Esophagus (tissue), 2 donors: ENCODE data around the gene ERGIC3. TPM values are rescaled to one million over a fixed set of nuclear protein-coding genes. Genes with fewer than 3 reads are reported as not detected.
"Not testable (repeated sequence)": the region's sequence is repeated elsewhere in the genome, so short reads cannot be mapped to it uniquely, and the experiment has no call there.

ENCODE experiments used
- H3K27ac ChIP-seq, 2 donors: one replicate each; pipeline ENCODE4 v1.5.1; 2013; ENCODE audit warnings: low read depth in 2 of 2, mild to moderate bottlenecking in 2 of 2, inconsistent platforms in 1 of 2, low read length in 1 of 2, moderate library complexity in 1 of 2
- H3K27me3 ChIP-seq, 2 donors: one replicate each; pipeline ENCODE4 v1.6.1; 2013; ENCODE audit warnings: low read length in 2 of 2, control low read depth in 1 of 2, mild to moderate bottlenecking in 1 of 2; ENCODE audit not compliant: insufficient read depth in 2 of 2, control insufficient read depth in 1 of 2
- H3K36me3 ChIP-seq, 2 donors: one replicate each; pipeline ENCODE4 v1.6.1; 2013; ENCODE audit warnings: low read length in 1 of 2; ENCODE audit not compliant: control insufficient read depth in 2 of 2, insufficient read depth in 2 of 2
- H3K4me1 ChIP-seq, 2 donors: one replicate each; pipeline ENCODE4 v1.6.1; 2013; ENCODE audit warnings: low read length in 1 of 2; ENCODE audit not compliant: control insufficient read depth in 2 of 2, insufficient read depth in 2 of 2
- H3K4me3 ChIP-seq, 2 donors: one replicate each; pipeline ENCODE4 v1.5.1; 2013; ENCODE audit warnings: low read length in 2 of 2, mild to moderate bottlenecking in 2 of 2, low read depth in 1 of 2, moderate library complexity in 1 of 2
- H3K9me3 ChIP-seq, 2 donors: one replicate each; pipeline ENCODE4 v1.6.1; 2013; ENCODE audit warnings: mild to moderate bottlenecking in 2 of 2, low read depth in 1 of 2, low read length in 1 of 2, moderate library complexity in 1 of 2; ENCODE audit not compliant: control insufficient read depth in 2 of 2, insufficient read depth in 1 of 2
- WGBS, 2 donors: extraction: QIAGEN DNeasy Blood & Tissue Kit; methylation state at CpG; one replicate each; pipeline ENCODE4 v1.1.7; 2013; 5-methylcytosine and 5-hydroxymethylcytosine counted together
- polyA plus RNA-seq, 2 donors: library from polyadenylated mRNA; stranded (reverse); fragments of 200-250 nt; gene quantifications; one replicate each; pipeline ENCODE4 v1.2.3, GENCODE V29; 2013
- donor health status: healthy with polysubstance abuse.
- donor health status: Bipolar disorder and iron deficiency.

ERGIC3 gene
- polyA plus RNA-seq, 2 donors: 104 to 148 TPM

- no peak overlapping the region for H3K4me3 ChIP-seq
- peaks cover 0 to 24% of the 10 kb centered on the region in 2 donors for H3K36me3 ChIP-seq
- no peaks in the 10 kb centered on the region for H3K27me3 ChIP-seq
- 63 to 67% methylated on average over 3 of the region's 3 CpGs for WGBS, 2 donors
- H3K9me3 ChIP-seq: no peaks in the 10 kb centered on the region
- peaks cover 0 to 3% of the 10 kb centered on the region in 2 donors for H3K4me1 ChIP-seq
- no peak overlapping the region for H3K27ac ChIP-seq
These were observed 25.8 kb upstream of the ERGIC3 start for GRCh38 chr20:35515949-35516645.

- WGBS, 2 donors: 87 to 88% methylated on average over 1 of the region's 1 CpG
- H3K27me3 ChIP-seq: no peaks in the 10 kb centered on the region
- peaks cover 0 to 15% of the 10 kb centered on the region in 2 donors for H3K36me3 ChIP-seq
- no peak overlapping the region for H3K27ac ChIP-seq
- no peak overlapping the region for H3K4me3 ChIP-seq
- no peaks in the 10 kb centered on the region for H3K9me3 ChIP-seq
- peaks cover 0 to 3% of the 10 kb centered on the region in 2 donors for H3K4me1 ChIP-seq
These were observed 24.8 kb upstream of the ERGIC3 start for GRCh38 chr20:35517125-35517524.

GRCh38 chr20:35517767-35518166 is 24.1 kb upstream of the ERGIC3 start:
- WGBS, 2 donors: 95 to 96% methylated on average over 5 of the region's 5 CpGs
- not testable (repeated sequence) for H3K27ac ChIP-seq, H3K27me3 ChIP-seq, H3K9me3 ChIP-seq, H3K4me3 ChIP-seq, H3K4me1 ChIP-seq
- H3K36me3 ChIP-seq: peaks cover 0 to 15% of the 10 kb centered on the region in 2 donors

GRCh38 chr20:35518955-35519354 is 22.9 kb upstream of the ERGIC3 start:
- H3K9me3 ChIP-seq: no peaks in the 10 kb centered on the region
- H3K36me3 ChIP-seq: peaks cover 0 to 12% of the 10 kb centered on the region in 2 donors
- 82 to 89% methylated on average over 9 of the region's 9 CpGs for WGBS, 2 donors
- no peaks in the 10 kb centered on the region for H3K27me3 ChIP-seq
- no peak overlapping the region for H3K27ac ChIP-seq
- H3K4me1 ChIP-seq: peaks cover 0 to 3% of the 10 kb centered on the region in 2 donors
- H3K4me3 ChIP-seq: no peak overlapping the region

GRCh38 chr20:35523298-35523888 is 18.5 kb upstream of the ERGIC3 start:
- no peaks in the 10 kb centered on the region for H3K36me3 ChIP-seq
- no peaks in the 10 kb centered on the region for H3K4me1 ChIP-seq
- no peaks in the 10 kb centered on the region for H3K9me3 ChIP-seq
- no peak overlapping the region for H3K4me3 ChIP-seq
- H3K27me3 ChIP-seq: no peaks in the 10 kb centered on the region
- 69 to 75% methylated on average over 6 of the region's 6 CpGs for WGBS, 2 donors
- no peak overlapping the region for H3K27ac ChIP-seq

- WGBS, 2 donors: 98 to 100% methylated on average over 1 of the region's 1 CpG
- Histone ChIP-seq H3K4me3 (no peak overlapping the region), H3K27me3 (no peaks in the 10 kb centered on the region), H3K36me3 (no peaks in the 10 kb centered on the region), H3K9me3 (no peaks in the 10 kb centered on the region), H3K27ac (no peak overlapping the region), H3K4me1 (no peaks in the 10 kb centered on the region)
These were observed 16.2 kb upstream of the ERGIC3 start for GRCh38 chr20:35525639-35526038.

- H3K4me3 ChIP-seq: no peak overlapping the region
- no peaks in the 10 kb centered on the region for H3K27me3 ChIP-seq
- no peaks in the 10 kb centered on the region for H3K9me3 ChIP-seq
- H3K36me3 ChIP-seq: no peaks in the 10 kb centered on the region
- WGBS, 2 donors: 81 to 85% methylated on average over 12 of the region's 12 CpGs
- no peak overlapping the region for H3K27ac ChIP-seq
- no peaks in the 10 kb centered on the region for H3K4me1 ChIP-seq
These were observed 14.6 kb upstream of the ERGIC3 start for GRCh38 chr20:35527122-35527769.

GRCh38 chr20:35529552-35529951 is 12.3 kb upstream of the ERGIC3 start, which contains the start of gene C20orf173:
Gene C20orf173, minus strand, starts transcription at chr20:35529652. Its CDS starts 279 bp downstream, at chr20:35529373.
- H3K9me3 ChIP-seq: no peaks in the 10 kb centered on the region
- no peaks in the 10 kb centered on the region for H3K4me1 ChIP-seq
- H3K36me3 ChIP-seq: no peaks in the 10 kb centered on the region
- no peak within 1 kb of the TSS for H3K4me3 ChIP-seq
- H3K27ac ChIP-seq: no peak within 1 kb of the TSS
- WGBS, 2 donors: 87 to 90% methylated on average over 2 of the region's 2 CpGs
- H3K27me3 ChIP-seq: no peaks in the 10 kb centered on the region

GRCh38 chr20:35539756-35540212 is 2.1 kb upstream of the ERGIC3 start:
- H3K27ac ChIP-seq: no peak overlapping the region
- peaks cover 4 to 6% of the 10 kb centered on the region in 2 donors for H3K4me1 ChIP-seq
- H3K9me3 ChIP-seq: no peaks in the 10 kb centered on the region
- H3K4me3 ChIP-seq: no peak overlapping the region
- H3K36me3 ChIP-seq: no peaks in the 10 kb centered on the region
- WGBS, 2 donors: 60 to 67% methylated on average over 11 of the region's 11 CpGs
- H3K27me3 ChIP-seq: no peaks in the 10 kb centered on the region
